HG02763 (cell line): ENCODE results near the gene ABCC1.
"Not testable (repeated sequence)": the region's sequence is repeated elsewhere in the genome, so short reads cannot be mapped to it uniquely, and the experiment has no call there.

Experiments used
- ATAC-seq: cut with Tn5 transposase; IDR thresholded peaks from one replicate; pipeline ENCODE4 v1.9.1; 2021; ENCODE audit warnings: mild to moderate bottlenecking, moderate library complexity; ENCODE audit not compliant: unreplicated experiment

Gene ABCC1

GRCh38 chr16:16148755-16149154 is 199.3 kb downstream of the ABCC1 start:
- ATAC-seq: no peak

- no peak for ATAC-seq
Observed at GRCh38 chr16:16149710-16150116, 200.3 kb downstream of the ABCC1 start.

GRCh38 chr16:16150117-16150877 is 200.9 kb downstream of the ABCC1 start:
- no peak for ATAC-seq

GRCh38 chr16:16150878-16151152 is 201.4 kb downstream of the ABCC1 start:
- no peak for ATAC-seq

DNA sequence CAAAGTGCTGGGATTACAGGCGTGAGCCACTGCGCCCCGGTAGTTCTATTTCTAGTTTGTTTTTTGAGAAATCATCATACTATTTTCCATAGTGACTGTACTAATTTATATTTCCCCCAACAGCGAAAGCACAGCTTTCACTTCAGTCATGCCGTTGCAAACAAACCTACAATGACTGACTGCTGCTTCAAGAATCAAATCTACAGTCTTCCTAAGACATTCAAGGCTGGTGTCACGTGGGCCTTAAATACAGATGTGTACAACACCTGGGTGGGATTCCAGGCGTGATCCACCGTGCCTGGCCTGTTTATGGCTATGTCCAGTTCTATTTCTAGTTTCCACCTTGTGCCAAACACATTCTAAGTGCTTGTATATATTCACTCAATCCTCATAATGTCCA is 201.9 kb downstream of the ABCC1 start:
- no peak for ATAC-seq

GRCh38 chr16:16153000-16153399 is 203.6 kb downstream of the ABCC1 start:
- not testable (repeated sequence) for ATAC-seq

DNA sequence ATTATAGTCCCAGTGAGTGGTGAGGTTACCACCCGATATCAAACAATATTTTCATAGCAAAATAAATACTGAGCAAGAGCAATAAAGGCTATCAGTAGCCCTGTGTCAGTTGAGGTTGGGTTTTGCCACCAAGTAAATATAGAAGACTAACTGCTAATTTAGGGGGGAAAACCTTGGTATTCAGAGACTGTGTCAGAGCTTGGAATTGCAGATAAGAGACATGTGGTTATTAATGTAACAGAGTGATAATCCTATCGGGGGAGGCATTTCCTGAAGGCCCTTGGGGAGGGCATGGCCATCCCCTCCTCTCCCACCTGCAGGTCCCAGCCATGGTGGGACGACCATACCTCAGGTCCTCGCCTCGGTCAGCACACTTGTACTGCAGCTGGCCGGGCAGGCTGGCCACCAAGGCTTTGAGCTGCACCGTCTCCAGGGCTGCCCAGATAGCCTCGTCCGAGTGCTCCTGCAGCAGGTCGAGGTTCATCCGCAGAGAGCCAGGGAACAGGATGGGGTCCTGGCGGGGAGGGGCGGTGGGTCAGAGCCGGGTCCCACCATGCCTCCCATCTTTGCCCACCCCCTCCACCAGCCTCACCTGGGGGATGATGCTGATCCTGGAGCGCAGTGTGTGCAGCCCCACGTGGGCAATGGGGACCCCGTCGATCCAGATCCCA is 205.0 kb downstream of the ABCC1 start:
- no peak for ATAC-seq

GRCh38 chr16:16155234-16155633 is 205.8 kb downstream of the ABCC1 start:
- no peak for ATAC-seq

- no peak for ATAC-seq
Observed at GRCh38 chr16:16157166-16157565, 207.8 kb downstream of the ABCC1 start.

DNA sequence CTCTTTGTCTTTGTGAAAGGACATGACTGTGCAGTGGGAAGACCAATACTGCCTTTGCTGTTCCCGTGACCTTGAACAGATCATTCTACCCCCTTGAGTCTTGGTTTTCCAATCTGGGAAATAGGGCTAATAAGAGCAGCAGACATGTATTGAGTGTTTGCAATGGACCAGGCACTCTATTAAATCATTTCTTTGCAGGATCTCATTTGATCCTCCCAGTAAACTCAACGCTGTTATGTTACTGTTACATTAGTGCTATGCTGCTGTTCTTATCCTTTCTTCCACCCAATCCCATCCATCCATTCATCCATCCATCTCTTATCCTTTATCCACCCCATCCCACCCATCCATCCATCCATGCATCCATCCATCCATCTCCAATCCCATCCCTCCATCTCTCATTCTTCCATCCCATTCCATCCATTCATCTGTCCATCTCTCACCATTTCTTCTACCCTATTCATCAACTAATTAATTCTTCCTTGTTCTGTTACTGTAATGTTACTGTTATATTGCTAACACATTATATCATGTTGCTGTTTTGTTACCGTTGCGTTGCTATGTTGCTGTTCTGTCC is 208.8 kb downstream of the ABCC1 start:
- no peak for ATAC-seq

DNA sequence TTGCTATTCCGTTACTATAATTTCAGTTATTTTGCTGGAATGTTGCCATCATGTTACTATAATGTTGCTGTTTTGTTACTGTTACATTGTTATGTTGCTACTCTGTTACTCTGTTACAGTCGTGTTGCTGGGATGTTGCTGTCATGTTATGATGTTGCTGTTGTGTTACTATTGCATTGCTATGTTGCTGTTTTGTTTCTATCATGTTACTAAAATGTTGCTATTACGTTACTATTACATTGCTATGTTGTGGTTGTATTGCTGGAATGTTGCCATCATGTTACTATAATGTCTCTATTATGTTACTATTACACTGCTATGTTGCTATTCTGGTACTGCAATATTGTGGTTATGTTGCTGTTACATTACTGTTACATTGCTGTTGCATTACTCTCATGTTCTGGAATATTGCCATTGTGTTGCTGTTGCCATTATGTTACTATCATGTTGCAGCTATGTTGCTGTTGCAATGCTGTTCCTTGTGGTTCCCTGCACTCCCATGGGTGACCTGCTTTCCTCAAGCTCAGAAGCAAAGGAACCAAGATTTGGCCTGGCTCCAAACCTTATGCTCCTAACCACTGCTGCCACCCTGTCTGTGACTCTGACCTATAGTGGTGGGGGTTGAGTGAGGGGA is 209.4 kb downstream of the ABCC1 start:
- ATAC-seq: no peak

DNA sequence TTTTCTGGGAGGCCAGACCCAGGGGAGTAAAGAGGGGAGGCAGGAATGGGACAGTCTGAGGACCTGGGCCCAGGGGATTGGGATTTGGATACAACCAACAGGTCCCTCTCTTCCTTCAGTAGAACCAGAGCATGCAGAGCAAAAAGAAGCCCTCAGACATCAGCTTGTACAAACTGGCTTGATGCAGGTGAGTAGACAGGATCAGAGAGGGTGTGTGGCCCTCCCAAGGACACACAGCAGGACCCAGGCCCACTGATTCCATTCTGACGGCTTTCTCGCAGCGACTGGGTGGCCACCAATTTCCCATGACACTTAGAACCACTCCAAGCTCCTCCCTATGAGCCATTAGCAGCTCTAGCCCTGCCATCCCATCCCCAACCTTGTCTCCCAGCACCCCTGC is 210.2 kb downstream of the ABCC1 start:
- ATAC-seq: no peak

GRCh38 chr16:16161319-16161718 is 211.9 kb downstream of the ABCC1 start:
- no peak for ATAC-seq

- ATAC-seq: not testable (repeated sequence)
Observed at GRCh38 chr16:16161840-16162239, 212.4 kb downstream of the ABCC1 start.

GRCh38 chr16:16162591-16162990 is 213.2 kb downstream of the ABCC1 start:
- no peak for ATAC-seq

DNA sequence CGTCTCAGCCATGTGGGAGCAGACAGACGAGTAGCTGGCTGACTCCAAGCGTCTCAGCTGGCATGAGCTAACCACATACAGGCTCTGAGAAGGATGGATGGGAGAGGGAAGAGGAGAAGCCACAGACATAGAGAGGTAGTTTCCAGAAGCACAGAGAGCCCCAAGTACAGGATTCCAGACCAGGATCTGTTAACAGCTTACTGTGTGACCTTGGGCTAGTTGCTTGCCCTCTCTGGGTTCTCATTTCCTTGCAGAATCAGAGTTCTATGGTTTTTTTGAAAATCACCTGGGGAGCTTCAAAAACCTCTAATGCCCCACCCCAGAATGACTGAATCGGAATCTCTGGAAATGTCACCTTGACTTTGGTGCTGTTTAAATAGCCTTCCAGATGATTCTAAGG is 213.7 kb downstream of the ABCC1 start:
- ATAC-seq: no peak

DNA sequence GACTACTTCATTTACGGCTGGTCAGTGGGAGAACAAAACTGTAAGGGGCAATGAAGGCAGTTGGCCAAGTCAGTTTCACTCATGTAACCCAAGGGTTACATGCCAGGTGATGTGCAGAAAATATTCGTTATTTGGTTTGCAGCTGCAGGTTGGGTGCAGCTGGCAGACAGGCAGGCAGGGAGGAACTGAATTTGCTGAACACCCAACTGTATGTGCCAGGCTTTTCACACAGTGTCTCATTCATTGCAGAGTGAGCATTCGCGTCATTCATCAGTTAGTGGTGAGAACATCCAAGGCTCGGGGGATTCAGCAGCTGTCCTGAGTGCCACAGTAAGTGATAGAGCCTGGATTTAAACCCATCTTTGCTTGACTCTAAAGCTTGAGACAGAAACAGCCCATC is 214.2 kb downstream of the ABCC1 start:
- no peak for ATAC-seq

- no peak for ATAC-seq
Observed at GRCh38 chr16:16164243-16164642, 214.8 kb downstream of the ABCC1 start.

DNA sequence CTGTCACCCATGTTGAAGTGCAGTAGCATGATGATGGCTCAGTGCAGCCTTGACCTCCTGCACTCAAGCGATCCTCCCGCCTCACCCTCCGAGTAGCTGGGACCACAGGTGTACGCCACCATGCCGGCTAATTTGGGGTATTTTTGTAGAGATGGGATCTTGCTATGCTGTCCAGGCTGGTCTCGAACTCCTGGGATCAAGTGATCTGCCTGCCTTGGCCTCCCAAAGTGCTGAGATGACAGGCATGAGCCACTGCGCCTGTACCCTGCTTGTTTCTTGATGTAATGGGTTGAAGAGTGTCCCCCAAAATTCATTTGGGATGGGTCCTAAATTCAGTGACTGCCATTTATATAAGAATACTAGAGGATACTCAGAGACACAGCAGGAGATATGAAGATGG is 216.7 kb downstream of the ABCC1 start:
- ATAC-seq: no peak

GRCh38 chr16:16166949-16167348 is 217.5 kb downstream of the ABCC1 start:
- no peak for ATAC-seq

GRCh38 chr16:16167927-16168326 is 218.5 kb downstream of the ABCC1 start:
- ATAC-seq: no peak

- no peak for ATAC-seq
Observed at GRCh38 chr16:16168431-16168830, 219.0 kb downstream of the ABCC1 start.
